8988T (cell line): Measurements from ENCODE around the gene TMC3.
A peak's percentile ranks its signal among the peaks of the same experiment; 100 is the strongest.

Source experiments
- DNase-seq: peaks from one replicate; pipeline ENCODE4 v3.0.0; 2011

TMC3 gene

GRCh38 chr15:81321667-81322066 is 52.3 kb downstream of the TMC3 start:
- no peak for DNase-seq

GRCh38 chr15:81317642-81318017 is 56.4 kb downstream of the TMC3 start:
- no peak for DNase-seq

- DNase-seq = no peak
Observed at GRCh38 chr15:81316267-81316666, 57.7 kb downstream of the TMC3 start.

- DNase-seq = no peak
Observed at GRCh38 chr15:81315452-81316175, 58.4 kb downstream of the TMC3 start.

- DNase-seq = no peak
Observed at GRCh38 chr15:81314378-81314777, 59.6 kb downstream of the TMC3 start.

GRCh38 chr15:81313686-81314085 is 60.3 kb downstream of the TMC3 start:
- DNase-seq = no peak

GRCh38 chr15:81312790-81313543 is 61.0 kb downstream of the TMC3 start:
- peak; percentile 48 for DNase-seq

- DNase-seq = no peak
Observed at GRCh38 chr15:81311752-81312464, 62.1 kb downstream of the TMC3 start.

GRCh38 chr15:81310480-81310879 is 63.5 kb downstream of the TMC3 start:
- DNase-seq = no peak

- DNase-seq = no peak
Observed at GRCh38 chr15:81309647-81310450, 64.2 kb downstream of the TMC3 start.

- no peak for DNase-seq
Observed at GRCh38 chr15:81308260-81308659, 65.8 kb downstream of the TMC3 start.

- no peak for DNase-seq
Observed at GRCh38 chr15:81304226-81304625, 69.8 kb downstream of the TMC3 start.

GRCh38 chr15:81303244-81304225 is 70.5 kb downstream of the TMC3 start:
- no peak for DNase-seq

- no peak for DNase-seq
Observed at GRCh38 chr15:81302701-81303109, 71.3 kb downstream of the TMC3 start.

GRCh38 chr15:81301815-81302399 is 72.1 kb downstream of the TMC3 start:
- DNase-seq = no peak

- no peak for DNase-seq
Observed at GRCh38 chr15:81301385-81301784, 72.6 kb downstream of the TMC3 start.

GRCh38 chr15:81299630-81300273 is 74.3 kb downstream of the TMC3 start:
- DNase-seq = no peak

GRCh38 chr15:81299156-81299555 is 74.9 kb downstream of the TMC3 start:
- no peak for DNase-seq

GRCh38 chr15:81298611-81299010 is 75.4 kb downstream of the TMC3 start:
- no peak for DNase-seq
